ENCODE results near the gene MED20. TPM values are rescaled to one million over a fixed set of nuclear protein-coding genes. Genes with fewer than 3 reads are reported as not detected.

MED20 gene
- total RNA-seq, 1 donor from 2014 or later, result 40.0 TPM

DNA sequence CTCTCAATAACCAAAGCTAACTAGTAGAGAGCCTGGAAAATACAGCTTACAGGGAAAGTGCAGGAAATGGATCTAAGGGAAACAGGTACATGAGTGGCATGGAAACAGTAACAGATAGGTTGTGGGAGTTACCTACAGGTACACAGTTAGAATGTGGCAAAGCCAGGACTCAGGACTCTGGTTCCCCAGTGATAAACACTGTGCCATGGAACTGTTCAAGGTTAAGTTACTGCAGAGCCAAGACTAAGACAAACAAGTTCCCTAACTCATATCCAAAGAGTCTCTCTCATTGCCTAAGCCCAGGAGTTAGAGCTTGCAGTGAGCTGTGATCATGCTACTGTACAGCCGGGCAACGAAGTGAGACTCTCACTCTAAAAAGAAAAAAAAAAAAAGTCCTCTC is 6.6 kb downstream of the MED20 start:
- no peak for FAIRE-seq
- DNase-seq (ENCODE audit: low read depth), result no peak
- Histone ChIP-seq H3K4me3 (ENCODE audit: low read depth, low read length) (no peak overlapping the region), H3K27me3 (ENCODE audit: control insufficient read depth, insufficient read depth, low read length) (no peaks in the 10 kb centered on the region), H3K36me3 (ENCODE audit: control insufficient read depth, insufficient read depth, low read length) (peaks cover 17% of the 10 kb centered on the region)
- TF ChIP-seq, protein P1, sequence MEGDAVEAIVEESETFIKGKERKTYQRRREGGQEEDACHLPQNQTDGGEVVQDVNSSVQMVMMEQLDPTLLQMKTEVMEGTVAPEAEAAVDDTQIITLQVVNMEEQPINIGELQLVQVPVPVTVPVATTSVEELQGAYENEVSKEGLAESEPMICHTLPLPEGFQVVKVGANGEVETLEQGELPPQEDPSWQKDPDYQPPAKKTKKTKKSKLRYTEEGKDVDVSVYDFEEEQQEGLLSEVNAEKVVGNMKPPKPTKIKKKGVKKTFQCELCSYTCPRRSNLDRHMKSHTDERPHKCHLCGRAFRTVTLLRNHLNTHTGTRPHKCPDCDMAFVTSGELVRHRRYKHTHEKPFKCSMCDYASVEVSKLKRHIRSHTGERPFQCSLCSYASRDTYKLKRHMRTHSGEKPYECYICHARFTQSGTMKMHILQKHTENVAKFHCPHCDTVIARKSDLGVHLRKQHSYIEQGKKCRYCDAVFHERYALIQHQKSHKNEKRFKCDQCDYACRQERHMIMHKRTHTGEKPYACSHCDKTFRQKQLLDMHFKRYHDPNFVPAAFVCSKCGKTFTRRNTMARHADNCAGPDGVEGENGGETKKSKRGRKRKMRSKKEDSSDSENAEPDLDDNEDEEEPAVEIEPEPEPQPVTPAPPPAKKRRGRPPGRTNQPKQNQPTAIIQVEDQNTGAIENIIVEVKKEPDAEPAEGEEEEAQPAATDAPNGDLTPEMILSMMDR (IDR thresholded peaks at IDR 0.05; ENCODE audit: insufficient read depth, low read length, severe bottlenecking), result no peak

DNA sequence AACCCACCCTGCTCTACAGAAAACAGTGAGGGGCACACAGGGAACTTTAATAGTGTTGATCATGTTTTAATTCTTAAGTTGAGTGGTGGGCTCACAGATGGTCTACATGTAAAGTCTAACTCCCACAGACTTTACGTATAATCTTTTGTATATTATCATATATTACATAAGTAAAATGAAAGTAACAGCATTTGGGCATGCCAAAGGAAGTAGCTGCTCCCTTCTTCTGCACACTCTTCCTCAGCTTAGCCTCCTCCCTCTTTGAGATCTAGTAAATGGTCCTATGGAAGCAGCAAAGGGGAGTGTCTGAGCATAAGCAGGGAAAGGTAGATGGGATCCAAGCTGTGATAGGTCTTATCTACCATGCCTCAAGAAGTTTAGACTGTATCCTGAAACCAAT is 11.2 kb downstream of the MED20 start:
- TF ChIP-seq, protein P1 (IDR thresholded peaks at IDR 0.05; ENCODE audit: insufficient read depth, low read length, severe bottlenecking), result no peak
- Histone ChIP-seq H3K36me3 (ENCODE audit: control insufficient read depth, insufficient read depth, low read length) (peaks cover 16% of the 10 kb centered on the region), H3K27me3 (ENCODE audit: control insufficient read depth, insufficient read depth, low read length) (no peaks in the 10 kb centered on the region), H3K4me3 (ENCODE audit: low read depth, low read length) (no peak overlapping the region)
- DNase-seq (ENCODE audit: low read depth), result no peak
- FAIRE-seq, result no peak

DNA sequence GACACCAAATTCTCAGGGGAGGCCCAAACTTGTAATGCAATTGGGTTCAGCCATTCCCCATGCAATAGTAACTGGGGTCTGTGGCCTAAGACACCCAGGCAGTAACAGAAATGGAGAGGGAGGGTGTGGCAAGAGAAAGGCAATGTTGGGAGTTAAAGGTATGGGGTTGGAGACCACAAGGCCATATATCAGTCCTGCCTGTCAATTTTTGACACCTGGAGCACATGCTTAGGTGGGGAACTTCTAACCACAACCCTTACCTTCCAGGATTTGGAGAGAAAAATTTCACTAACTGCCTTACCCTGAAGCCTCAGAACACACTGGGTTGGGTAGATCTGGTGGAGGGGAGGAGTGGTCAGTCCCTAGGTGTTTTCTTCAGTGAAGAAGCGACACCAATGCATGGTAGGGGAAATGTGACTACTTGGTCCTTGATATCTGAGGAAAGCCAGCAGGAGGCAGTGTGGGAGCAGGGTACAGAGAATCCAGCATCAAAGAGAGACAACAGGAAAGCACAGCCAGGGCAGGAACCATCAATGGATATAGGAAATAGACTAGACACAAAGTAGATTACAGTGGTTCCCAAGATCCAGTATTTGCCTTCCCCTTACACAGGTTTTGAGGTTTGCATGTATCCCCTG is 18.9 kb downstream of the MED20 start:
- DNase-seq (ENCODE audit: low read depth), result no peak
- Histone ChIP-seq H3K4me3 (ENCODE audit: low read depth, low read length) (no peak overlapping the region), H3K27me3 (ENCODE audit: control insufficient read depth, insufficient read depth, low read length) (no peaks in the 10 kb centered on the region), H3K36me3 (ENCODE audit: control insufficient read depth, insufficient read depth, low read length) (peaks cover 11% of the 10 kb centered on the region)
- TF ChIP-seq, protein P1 (IDR thresholded peaks at IDR 0.05; ENCODE audit: insufficient read depth, low read length, severe bottlenecking), result peak; percentile 4
- no peak for FAIRE-seq

DNA sequence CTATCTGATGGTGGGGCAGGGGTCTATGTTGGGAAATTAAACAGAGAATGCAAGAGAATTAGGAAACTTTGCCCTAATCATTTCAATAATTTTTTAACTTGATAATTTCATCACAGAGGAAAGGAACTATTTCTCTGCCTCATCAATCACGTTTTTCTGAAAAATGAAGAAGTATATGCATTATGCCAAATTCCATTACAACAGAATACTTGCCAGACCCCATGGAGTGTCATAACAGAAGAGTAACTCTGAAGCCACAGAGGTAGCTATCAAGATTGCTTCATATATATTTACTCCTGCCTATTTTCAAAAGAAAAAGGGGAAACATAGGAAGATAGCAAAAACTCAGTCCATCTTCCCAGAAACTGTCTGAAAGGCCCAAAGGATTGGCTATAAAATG is 20.1 kb downstream of the MED20 start:
- no peak overlapping the region for H3K4me3 ChIP-seq (ENCODE audit: low read depth, low read length)
- TF ChIP-seq, protein P1 (IDR thresholded peaks at IDR 0.05; ENCODE audit: insufficient read depth, low read length, severe bottlenecking), result no peak
- H3K36me3 ChIP-seq (ENCODE audit: control insufficient read depth, insufficient read depth, low read length), result peaks cover 7% of the 10 kb centered on the region
- no peak for FAIRE-seq
- DNase-seq (ENCODE audit: low read depth), result no peak
- no peaks in the 10 kb centered on the region for H3K27me3 ChIP-seq (ENCODE audit: control insufficient read depth, insufficient read depth, low read length)

DNA sequence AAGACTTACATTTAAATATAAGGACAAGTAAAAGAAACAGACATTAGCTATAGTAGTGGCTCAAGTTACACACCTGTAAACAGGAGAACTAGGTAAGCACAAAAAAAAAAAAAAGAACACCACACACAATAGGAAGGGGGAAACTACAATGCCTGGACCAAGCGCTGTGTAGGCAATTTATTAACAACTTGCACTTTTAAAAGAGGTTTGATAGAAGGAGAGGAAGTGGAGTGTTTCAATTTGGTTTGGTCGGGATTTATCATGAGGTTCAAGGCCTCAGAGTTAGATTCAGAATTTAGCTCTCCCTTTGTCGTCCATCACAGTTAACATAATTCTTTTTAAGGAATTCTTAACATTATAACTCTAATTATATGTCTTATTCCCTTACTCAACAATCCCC is 24.7 kb downstream of the MED20 start:
- no peak for FAIRE-seq
- DNase-seq (ENCODE audit: low read depth), result no peak

More for the DNA sequence above, 24.7 kb downstream of the MED20 start:
- H3K36me3 ChIP-seq (ENCODE audit: control insufficient read depth, insufficient read depth, low read length), result peaks cover 2% of the 10 kb centered on the region
- TF ChIP-seq, protein P1 (IDR thresholded peaks at IDR 0.05; ENCODE audit: insufficient read depth, low read length, severe bottlenecking), result no peak
- H3K27me3 ChIP-seq (ENCODE audit: control insufficient read depth, insufficient read depth, low read length), result no peaks in the 10 kb centered on the region
- H3K4me3 ChIP-seq (ENCODE audit: low read depth, low read length), result no peak overlapping the region

All from bronchial epithelial cell (primary cell).